Suprapubic skin (tissue), 4 donors: Measurements from ENCODE around the gene SLC22A23.

Experiments
- CTCF ChIP-seq, 2 donors: fragments of 200-600 bp in 1 of 2; fragments of 450-650 bp in 1 of 2; sonication (generic) in 1 of 2; IDR thresholded peaks; one replicate each; pipeline ENCODE4 v1.5.1; 2016 to 2019; ENCODE audit warnings: antibody characterized with exemption in 2 of 2, mild to moderate bottlenecking in 1 of 2, moderate library complexity in 1 of 2
- EP300 ChIP-seq: sonication (generic); formaldehyde crosslinking; IDR thresholded peaks from one replicate; pipeline ENCODE4 v1.6.1; 2017; ENCODE audit warnings: antibody characterized with exemption
- POLR2A ChIP-seq, 2 donors: fragments of 450-650 bp; IDR thresholded peaks; one replicate each; pipeline ENCODE4 v1.6.1; 2017; ENCODE audit warnings: antibody characterized with exemption in 2 of 2, mild to moderate bottlenecking in 2 of 2, moderate library complexity in 2 of 2
- POLR2AphosphoS5 ChIP-seq, 3 donors: sonication (generic); formaldehyde crosslinking; IDR thresholded peaks; one replicate each; pipeline ENCODE4 v1.6.1; 2017; ENCODE audit warnings: antibody characterized with exemption in 3 of 3

DNA sequence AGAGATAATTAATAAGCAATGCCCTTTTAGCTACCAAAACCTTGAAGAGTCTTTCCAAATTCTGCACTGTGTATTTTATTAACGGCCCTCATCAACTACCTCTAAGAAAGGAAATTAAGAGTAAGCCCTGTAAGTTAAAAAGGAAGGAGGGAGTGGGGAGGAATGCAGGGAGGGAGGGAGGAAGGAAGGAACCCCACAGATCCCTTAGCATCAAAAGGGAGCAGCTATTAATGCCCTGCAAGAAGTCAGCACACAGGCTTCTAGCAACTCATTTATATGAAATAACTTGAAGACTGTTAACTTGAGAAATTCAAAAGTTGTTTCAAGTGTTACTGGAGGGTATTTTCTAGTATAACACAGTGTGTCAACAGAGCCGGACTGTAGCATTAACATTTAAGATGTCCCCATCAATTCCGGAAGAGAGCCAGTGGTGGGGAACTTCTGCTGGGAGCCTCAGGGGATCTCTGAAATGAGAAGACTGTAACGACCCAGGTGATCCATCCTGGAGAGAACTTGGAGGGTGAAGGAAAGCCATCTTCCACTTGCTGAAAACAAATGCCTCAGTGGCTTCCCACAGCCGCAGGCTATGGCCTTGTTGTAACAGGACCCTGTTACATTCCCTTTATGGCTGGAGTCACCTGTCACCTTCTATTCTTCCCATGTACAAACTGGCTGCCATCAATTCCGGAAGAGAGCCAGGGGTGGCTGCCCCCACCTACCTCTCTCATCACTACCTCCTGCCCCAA, 33.2 kb downstream of the SLC22A23 start:
- TF ChIP-seq POLR2A (IDR thresholded peaks at IDR 0.05), result no peak
- TF ChIP-seq CTCF (IDR thresholded peaks at IDR 0.05), result no peak
- no peak for TF ChIP-seq EP300
- no peak for TF ChIP-seq POLR2AphosphoS5 (IDR thresholded peaks at IDR 0.05)
